IMR-90 (cell line): ENCODE data around the gene HAUS3. TPM values are rescaled to one million over a fixed set of nuclear protein-coding genes. Genes with fewer than 3 reads are reported as not detected.

ENCODE experiments used
- ATAC-seq: fragments of 200-7000 bp; cut with Tn5 transposase; 2 replicates; pipeline ENCODE4 v1.9.1; 2020; ENCODE audit warnings: low read depth, mild to moderate bottlenecking, moderate library complexity
- BruUV-seq: library from RNA; stranded (reverse); fragments of 400-500 nt; replicated peaks from 2 replicates; lab custom pipeline; 2021; lab: Mats Ljungman, UMichigan
- CTCF ChIA-PET: fragments of 300-600 bp; formaldehyde crosslinking; extraction: SDS; loops from one replicate; lab custom pipeline; 2021; ENCODE audit warnings: antibody characterized with exemption; lab: Yijun Ruan, JAX
- POLR2A ChIA-PET: fragments of 300-600 bp; sonication (Branson Sonifier 250); formaldehyde crosslinking; loops from one replicate; lab custom pipeline; 2022; ENCODE audit warnings: antibody characterized with exemption; ENCODE audit not compliant: unreplicated experiment; lab: Charles Lee
- DNase-seq: peaks from one replicate; pipeline ENCODE4 v3.0.0; 2013
- H2AFZ ChIP-seq: replicated peaks from 2 replicates; pipeline ENCODE3; 2013; ENCODE audit warnings: low read length, mild to moderate bottlenecking; ENCODE audit not compliant: poor library complexity
- H2AK5ac ChIP-seq: 2 replicates; pipeline ENCODE4 v1.6.1; 2013; ENCODE audit warnings: low read depth, low read length, inconsistent platforms
- H2AK9ac ChIP-seq: replicated peaks from 2 replicates; pipeline ENCODE3; 2013; ENCODE audit warnings: mild to moderate bottlenecking, low read depth, low read length, moderate library complexity; ENCODE audit not compliant: poor library complexity
- H2BK120ac ChIP-seq: 2 replicates; pipeline ENCODE4 v1.6.1; 2013; ENCODE audit warnings: low read depth, low read length, inconsistent platforms
- H2BK15ac ChIP-seq: 3 replicates; pipeline ENCODE4 v1.6.1; 2013; ENCODE audit warnings: low read depth, low read length, inconsistent platforms
- H2BK20ac ChIP-seq: 2 replicates; pipeline ENCODE4 v1.6.1; 2013; ENCODE audit warnings: low read depth, mild to moderate bottlenecking, inconsistent platforms, low read length, moderate library complexity
- H2BK5ac ChIP-seq: 2 replicates; pipeline ENCODE4 v1.6.1; 2013; ENCODE audit warnings: mild to moderate bottlenecking, low read depth, low read length, inconsistent platforms; ENCODE audit not compliant: poor library complexity, severe bottlenecking
- H3K14ac ChIP-seq: replicated peaks from 2 replicates; pipeline ENCODE4 v1.6.1; 2013; ENCODE audit warnings: low read depth, low read length, inconsistent platforms
- H3K18ac ChIP-seq: 2 replicates; pipeline ENCODE4 v1.6.1; 2013; ENCODE audit warnings: low read depth, low read length, control low read depth
- H3K23ac ChIP-seq: 2 replicates; pipeline ENCODE4 v1.6.1; 2013; ENCODE audit warnings: low read depth, low read length, inconsistent platforms
- H3K27ac ChIP-seq: 2 replicates; pipeline ENCODE4 v1.5.1; 2013; ENCODE audit warnings: mild to moderate bottlenecking, control low read depth, low read length; ENCODE audit not compliant: insufficient read depth
- H3K27me3 ChIP-seq: 2 replicates; pipeline ENCODE4 v1.6.1; 2013; ENCODE audit warnings: low read length; ENCODE audit not compliant: control insufficient read depth, insufficient read depth
- H3K36me3 ChIP-seq: 2 replicates; pipeline ENCODE4 v1.6.1; 2013; ENCODE audit warnings: low read length, mixed read lengths; ENCODE audit not compliant: control insufficient read depth, insufficient read depth
- H3K4ac ChIP-seq: 2 replicates; pipeline ENCODE4 v1.6.1; 2013; ENCODE audit warnings: low read depth, low read length, inconsistent platforms
- H3K4me1 ChIP-seq: 2 replicates; pipeline ENCODE4 v1.6.1; 2013; ENCODE audit warnings: low read length, mixed read lengths; ENCODE audit not compliant: control insufficient read depth, insufficient read depth
- H3K4me2 ChIP-seq: 2 replicates; pipeline ENCODE4 v1.6.1; 2013; ENCODE audit warnings: low read depth, mild to moderate bottlenecking, control low read depth, low read length, moderate library complexity
- H3K4me3 ChIP-seq: 2 replicates; pipeline ENCODE4 v1.5.1; 2013; ENCODE audit warnings: low read depth, mild to moderate bottlenecking, control low read depth, low read length, moderate library complexity; ENCODE audit not compliant: insufficient read depth
- H3K56ac ChIP-seq: 2 replicates; pipeline ENCODE4 v1.6.1; 2013; ENCODE audit warnings: low read length, inconsistent platforms; ENCODE audit not compliant: insufficient read depth; ENCODE audit errors: extremely low read depth
- H3K79me1 ChIP-seq, 2 experiments: 2 replicates each; pipeline ENCODE4 v1.6.1; 2013; ENCODE audit warnings: low read length in 2 of 2, inconsistent platforms in 1 of 2, low read depth in 1 of 2
- H3K9ac ChIP-seq: 2 replicates; pipeline ENCODE4 v1.6.1; 2013; ENCODE audit warnings: low read depth, low read length, control low read depth
- H3K9me1 ChIP-seq: 2 replicates; pipeline ENCODE4 v1.6.1; 2013; ENCODE audit warnings: low read length, inconsistent platforms; ENCODE audit not compliant: insufficient read depth
- H3K9me3 ChIP-seq: 2 replicates; pipeline ENCODE4 v1.6.1; 2013; ENCODE audit warnings: low read length; ENCODE audit not compliant: control insufficient read depth, insufficient read depth
- H4K20me1 ChIP-seq: 2 replicates; pipeline ENCODE4 v1.6.1; 2013; ENCODE audit warnings: low read length, inconsistent platforms; ENCODE audit not compliant: insufficient read depth
- H4K5ac ChIP-seq: 2 replicates; pipeline ENCODE4 v1.6.1; 2013; ENCODE audit warnings: mild to moderate bottlenecking, low read depth, low read length, control low read depth
- H4K8ac ChIP-seq, 2 experiments: 2 replicates each; pipeline ENCODE4 v1.6.1; 2013; ENCODE audit warnings: low read depth in 2 of 2, low read length in 2 of 2, control low read depth in 1 of 2, inconsistent platforms in 1 of 2
- H4K91ac ChIP-seq: 2 replicates; pipeline ENCODE4 v1.6.1; 2013; ENCODE audit warnings: low read depth, low read length, inconsistent platforms; ENCODE audit not compliant: insufficient read depth
- CHD1 ChIP-seq: IDR thresholded peaks from 2 replicates; pipeline ENCODE4 v1.6.1; 2012; ENCODE audit warnings: low read depth, low read length, improper control_type of control experiment
- FOS ChIP-seq: fragments of 150-350 bp; IDR thresholded peaks from 2 replicates; pipeline ENCODE4 v1.6.1; 2016; ENCODE audit warnings: low read depth, low read length
- MAFK ChIP-seq: IDR thresholded peaks from 2 replicates; pipeline ENCODE4 v1.6.1; 2012; ENCODE audit warnings: low read depth, low read length, improper control_type of control experiment
- MXI1 ChIP-seq: IDR thresholded peaks from 2 replicates; pipeline ENCODE4 v1.6.1; 2012; ENCODE audit warnings: low read depth, mild to moderate bottlenecking, low read length, moderate library complexity, borderline replicate concordance
- NFE2L2 ChIP-seq: fragments of 150-350 bp; IDR thresholded peaks from 2 replicates; pipeline ENCODE4 v1.6.1; 2016; ENCODE audit warnings: low read depth, mild to moderate bottlenecking, low read length
- POLR2A ChIP-seq: IDR thresholded peaks from 2 replicates; pipeline ENCODE4 v1.6.1; 2012; ENCODE audit warnings: mild to moderate bottlenecking, low read depth, low read length
- RCOR1 ChIP-seq: IDR thresholded peaks from 2 replicates; pipeline ENCODE4 v1.6.1; 2012; ENCODE audit warnings: mild to moderate bottlenecking, low read length, improper control_type of control experiment; ENCODE audit not compliant: insufficient replicate concordance
- RFX5 ChIP-seq: IDR thresholded peaks from 2 replicates; pipeline ENCODE4 v1.8.0; 2012; ENCODE audit warnings: low read depth, mild to moderate bottlenecking, low read length, moderate library complexity
- WGBS, 2 experiments: methylation state at CpG; one replicate each; pipeline versions ENCODE4 v1.1.5 to v1.1.7; 2013; ENCODE audit warnings: missing lambda C conversion rate in 2 of 2; ENCODE audit not compliant: insufficient read length in 1 of 2; ENCODE audit errors: extremely low coverage in 2 of 2; 5-methylcytosine and 5-hydroxymethylcytosine counted together
- dilution Hi-C: fragments of 300-500 bp; cut with HindIII; formaldehyde crosslinking; loops from one replicate; pipeline ENCODE4 v1.14.3; 2018; ENCODE audit warnings: low sequenced_read_pairs; ENCODE audit not compliant: unreplicated experiment
- in situ Hi-C: fragments of 300-500 bp; cut with MboI; formaldehyde crosslinking; loops from 3 replicates; pipeline ENCODE4 v1.14.3; 2019; ENCODE audit warnings: low sequenced_read_pairs, inconsistent platforms, mixed read lengths
- intact Hi-C: fragments of 100-400 bp; cut with micrococcal nuclease; formaldehyde crosslinking; loops from 2 replicates; pipeline ENCODE4 v1.10.0; 2022
- polyA plus RNA-seq, 3 experiments: library from polyadenylated mRNA; depleted of rRNA; stranded (reverse); fragments of >200 nt; gene quantifications; 2 replicates each; pipeline ENCODE4 v1.2.3, GENCODE V29; 2012; ENCODE audit warnings: low replicate concordance in 1 of 3
- total RNA-seq: library from RNA; depleted of rRNA; stranded (reverse); fragments of >200 nt; gene quantifications from 2 replicates; pipeline ENCODE4 v1.2.3, GENCODE V29; 2012

Gene HAUS3
- total and polyA plus RNA-seq, 2 of the 4 experiments (the other 2 are of a cell fraction): 4.3 to 4.8 TPM

- TF ChIP-seq CHD1: no peak
Measured at GRCh38 chr4:2286904-2287593, 45.1 kb upstream of the HAUS3 start (continued).

GRCh38 chr4:2285613-2286381 is 43.9 kb upstream of the HAUS3 start:
- Histone ChIP-seq H3K79me1 (no peaks in the 10 kb centered on the region), H3K56ac (no peak overlapping the region), H2BK20ac (no peak overlapping the region), H4K91ac (no peak overlapping the region), H4K5ac (no peak overlapping the region), H2AK9ac (peak overlapping the region; percentile 84), H3K14ac (0 out of 2 replicates have a peak overlapping the region, but pooled peaks have one; percentile 37), H3K27ac (no peak overlapping the region), H2BK15ac (no peak overlapping the region), H3K4me1 (peaks cover 2% of the 10 kb centered on the region; the same call in 1 of the 2 replicates), H3K27me3 (0 out of 2 replicates have a peak, but pooled peaks cover 2% of the 10 kb centered on the region), H3K4me2 (no peak overlapping the region), H3K36me3 (no peaks in the 10 kb centered on the region), H3K9me3 (no peaks in the 10 kb centered on the region), H2AFZ (peak overlapping the region; percentile 83), H3K9ac (no peak overlapping the region), H4K20me1 (no peaks in the 10 kb centered on the region), H4K8ac (0 out of 4 replicates have a peak overlapping the region, but pooled peaks of 1 of the 2 experiments have one; percentile 35), H3K18ac (no peak overlapping the region), H2AK5ac (no peak overlapping the region), H2BK5ac (no peak overlapping the region), H3K9me1 (0 out of 2 replicates have a peak, but pooled peaks cover 3% of the 10 kb centered on the region), H3K4ac (peak overlapping the region; percentile 59), H3K23ac (no peak overlapping the region), H2BK120ac (peak overlapping the region; percentile 75; the same call in 1 of the 2 replicates), H3K4me3 (no peak overlapping the region)
- dilution Hi-C loops: no loop called here
- intact Hi-C loops: no loop called here
- BruUV-seq: no TSS peak
- 65% methylated on average over 8 of the region's 27 CpGs; no CpG with 5 or more reads in 1 of the 2 experiments for WGBS, 2 experiments
- no peak for DNase-seq
- CTCF ChIA-PET: no interaction called here
- in situ Hi-C loops: no loop called here
- ATAC-seq: no peak
- POLR2A ChIA-PET: no interaction called here
- TF ChIP-seq MAFK: no peak
- TF ChIP-seq FOS: no peak
- TF ChIP-seq RCOR1: no peak
- no peak for TF ChIP-seq MXI1
- TF ChIP-seq NFE2L2: no peak
- no peak for TF ChIP-seq POLR2A
- no peak for TF ChIP-seq RFX5
